ENCODE data around the gene PAGR1.

- TF ChIP-seq GATA2 (IDR thresholded peaks at IDR 0.05; ENCODE audit: low read depth, low read length): no peak
- no peak for TF ChIP-seq GATA3 (IDR thresholded peaks at IDR 0.05; ENCODE audit: low read depth, low read length)
These were observed 32.7 kb downstream of the PAGR1 start for GRCh38 chr16:29848420-29849297.

Data from SH-SY5Y (cell line).